Fibroblast of villous mesenchyme (primary cell): ENCODE measurements around the gene HPF1. TPM values are rescaled to one million over a fixed set of nuclear protein-coding genes. Genes with fewer than 3 reads are reported as not detected.
"Not testable (repeated sequence)": the region's sequence is repeated elsewhere in the genome, so short reads cannot be mapped to it uniquely, and the experiment has no call there.

ENCODE experiments used
- DNase-seq: peaks from one replicate; pipeline ENCODE4 v3.0.0-alpha.2; 2010; ENCODE audit warnings: low read depth
- H3K4me3 ChIP-seq: 2 replicates; pipeline ENCODE4 v1.5.1; 2011; ENCODE audit warnings: low read depth, mild to moderate bottlenecking, low read length
- total RNA-seq: library from RNA; depleted of rRNA; stranded (reverse); fragments of >200 nt; gene quantifications from 2 replicates; pipeline ENCODE4 v1.2.3, GENCODE V29; 2012
- TF ChIP-seq, protein P1 (sequence below): IDR thresholded peaks from 2 replicates; pipeline ENCODE4 v1.5.1; 2012; ENCODE audit warnings: low read depth, mild to moderate bottlenecking, low read length; ENCODE audit not compliant: insufficient read depth

The HPF1 gene
- total RNA-seq, 1 donor = 25.9 TPM

GRCh38 chr4:169741569-169741968 is 16.2 kb downstream of the HPF1 start:
- no peak overlapping the region for H3K4me3 ChIP-seq
- DNase-seq = peak; percentile 39
- TF ChIP-seq, protein P1, sequence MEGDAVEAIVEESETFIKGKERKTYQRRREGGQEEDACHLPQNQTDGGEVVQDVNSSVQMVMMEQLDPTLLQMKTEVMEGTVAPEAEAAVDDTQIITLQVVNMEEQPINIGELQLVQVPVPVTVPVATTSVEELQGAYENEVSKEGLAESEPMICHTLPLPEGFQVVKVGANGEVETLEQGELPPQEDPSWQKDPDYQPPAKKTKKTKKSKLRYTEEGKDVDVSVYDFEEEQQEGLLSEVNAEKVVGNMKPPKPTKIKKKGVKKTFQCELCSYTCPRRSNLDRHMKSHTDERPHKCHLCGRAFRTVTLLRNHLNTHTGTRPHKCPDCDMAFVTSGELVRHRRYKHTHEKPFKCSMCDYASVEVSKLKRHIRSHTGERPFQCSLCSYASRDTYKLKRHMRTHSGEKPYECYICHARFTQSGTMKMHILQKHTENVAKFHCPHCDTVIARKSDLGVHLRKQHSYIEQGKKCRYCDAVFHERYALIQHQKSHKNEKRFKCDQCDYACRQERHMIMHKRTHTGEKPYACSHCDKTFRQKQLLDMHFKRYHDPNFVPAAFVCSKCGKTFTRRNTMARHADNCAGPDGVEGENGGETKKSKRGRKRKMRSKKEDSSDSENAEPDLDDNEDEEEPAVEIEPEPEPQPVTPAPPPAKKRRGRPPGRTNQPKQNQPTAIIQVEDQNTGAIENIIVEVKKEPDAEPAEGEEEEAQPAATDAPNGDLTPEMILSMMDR = no peak

DNA sequence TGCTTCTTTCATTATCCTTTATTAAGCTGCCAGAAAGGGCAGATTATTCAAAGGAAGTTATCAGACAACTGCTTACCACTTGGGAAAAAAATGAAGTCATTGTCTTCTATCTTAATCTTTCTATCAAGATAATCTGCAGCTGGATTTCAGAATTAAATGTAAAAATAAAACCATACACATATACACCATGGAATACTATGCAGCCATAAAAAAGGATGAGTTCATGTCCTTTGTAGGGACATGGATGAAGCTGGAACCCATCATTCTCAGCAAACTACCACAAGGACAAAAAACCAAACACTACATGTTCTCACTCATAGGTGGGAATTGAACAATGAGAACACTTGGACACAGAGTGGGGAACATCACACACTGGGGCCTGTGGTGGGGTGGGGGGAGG is 19.1 kb downstream of the HPF1 start:
- DNase-seq, H3K4me3 ChIP-seq: not testable (repeated sequence)

DNA sequence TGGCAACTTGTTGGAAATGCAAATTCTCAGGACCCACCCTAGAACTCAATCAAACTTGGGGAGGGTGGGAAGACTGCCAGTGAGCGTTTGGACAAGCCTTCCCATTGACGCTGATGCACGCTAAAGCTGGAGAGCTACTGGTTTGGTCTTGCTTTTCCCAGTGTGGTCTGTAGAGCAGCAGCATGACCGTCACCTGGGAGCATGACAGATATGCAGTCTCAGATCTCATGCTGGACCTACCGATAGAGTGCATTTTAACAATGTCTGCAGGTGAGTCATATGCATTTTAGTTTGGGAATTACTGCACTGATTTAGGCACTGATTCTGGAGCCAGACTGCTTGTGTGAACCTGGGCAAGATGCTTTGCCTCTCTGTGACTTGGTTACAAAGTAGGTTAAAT is 27.2 kb downstream of the HPF1 start:
- no peak for DNase-seq
- TF ChIP-seq, protein P1 = no peak
- no peak overlapping the region for H3K4me3 ChIP-seq

DNA sequence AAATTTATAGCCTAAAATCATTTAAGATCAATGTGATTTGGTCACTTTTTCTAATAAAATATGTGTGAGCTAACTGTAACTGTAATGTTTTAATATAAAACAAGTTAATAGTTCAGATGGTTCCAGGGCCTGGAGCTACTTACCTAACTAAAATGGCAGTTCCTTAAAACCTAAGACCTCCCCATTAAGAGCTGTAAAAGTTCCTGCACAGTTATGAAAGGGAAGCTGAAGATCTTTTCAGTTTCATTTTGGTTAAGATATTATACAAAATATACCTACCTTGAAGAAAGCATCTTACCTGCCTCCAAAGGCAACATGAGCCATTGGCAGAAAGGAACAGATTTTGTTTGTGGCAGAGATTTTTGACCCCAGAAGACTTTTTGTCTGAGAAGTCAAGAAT is 30.1 kb downstream of the HPF1 start:
- H3K4me3 ChIP-seq = no peak overlapping the region
- TF ChIP-seq, protein P1 = no peak
- no peak for DNase-seq

GRCh38 chr4:169724260-169724659 is 33.5 kb downstream of the HPF1 start:
- DNase-seq = no peak
- no peak overlapping the region for H3K4me3 ChIP-seq
- TF ChIP-seq, protein P1 = no peak

- H3K4me3 ChIP-seq = no peak overlapping the region
- DNase-seq = peak; percentile 16
- TF ChIP-seq, protein P1 = peak; percentile 29
Observed at GRCh38 chr4:169723207-169723965, 34.4 kb downstream of the HPF1 start.

GRCh38 chr4:169720529-169720928 is 37.2 kb downstream of the HPF1 start:
- TF ChIP-seq, protein P1 = no peak
- DNase-seq = no peak

More at GRCh38 chr4:169720529-169720928, 37.2 kb downstream of the HPF1 start:
- no peak overlapping the region for H3K4me3 ChIP-seq
